ENCODE results near the gene KRTAP5-7.

KRTAP5-7 gene

GRCh38 chr11:71542879-71543777, 16.1 kb downstream of the KRTAP5-7 start:
- Histone ChIP-seq H3K9ac (ENCODE audit: low read depth in 1 of 2, low read length in 2 of 2) (no peak overlapping the region), H3K27ac (ENCODE audit: low read depth, low read length) (no peak overlapping the region), H3K9me3 (ENCODE audit: control insufficient read depth in 1 of 2, low read length in 2 of 2) (no peaks in the 10 kb centered on the region), H3K4me1 (ENCODE audit: control insufficient read depth in 1 of 2, insufficient read depth in 2 of 2, low read length in 2 of 2) (peaks cover 0 to 3% of the 10 kb centered on the region in 2 donors), H3K4me3 (ENCODE audit: low read depth in 1 of 2, low read length in 2 of 2) (no peak overlapping the region), H3K36me3 (ENCODE audit: control insufficient read depth in 1 of 2, insufficient read depth in 2 of 2, low read length in 2 of 2) (no peaks in the 10 kb centered on the region), H3K27me3 (ENCODE audit: control insufficient read depth in 1 of 2, insufficient read depth in 2 of 2, low read length in 2 of 2) (no peaks in the 10 kb centered on the region)

- H3K4me3 ChIP-seq (ENCODE audit: low read depth in 1 of 2, low read length in 2 of 2): no peak overlapping the region
- no peaks in the 10 kb centered on the region for H3K27me3 ChIP-seq (ENCODE audit: control insufficient read depth in 1 of 2, insufficient read depth in 2 of 2, low read length in 2 of 2)
- no peak overlapping the region for H3K27ac ChIP-seq (ENCODE audit: low read depth, low read length)
- H3K9ac ChIP-seq (ENCODE audit: low read depth in 1 of 2, low read length in 2 of 2): no peak overlapping the region
- H3K9me3 ChIP-seq (ENCODE audit: control insufficient read depth in 1 of 2, low read length in 2 of 2): no peaks in the 10 kb centered on the region
- no peaks in the 10 kb centered on the region for H3K36me3 ChIP-seq (ENCODE audit: control insufficient read depth in 1 of 2, insufficient read depth in 2 of 2, low read length in 2 of 2)
- peaks cover 0 to 3% of the 10 kb centered on the region in 2 donors for H3K4me1 ChIP-seq (ENCODE audit: control insufficient read depth in 1 of 2, insufficient read depth in 2 of 2, low read length in 2 of 2)
These were observed 16.8 kb downstream of the KRTAP5-7 start for GRCh38 chr11:71543866-71544265.

DNA sequence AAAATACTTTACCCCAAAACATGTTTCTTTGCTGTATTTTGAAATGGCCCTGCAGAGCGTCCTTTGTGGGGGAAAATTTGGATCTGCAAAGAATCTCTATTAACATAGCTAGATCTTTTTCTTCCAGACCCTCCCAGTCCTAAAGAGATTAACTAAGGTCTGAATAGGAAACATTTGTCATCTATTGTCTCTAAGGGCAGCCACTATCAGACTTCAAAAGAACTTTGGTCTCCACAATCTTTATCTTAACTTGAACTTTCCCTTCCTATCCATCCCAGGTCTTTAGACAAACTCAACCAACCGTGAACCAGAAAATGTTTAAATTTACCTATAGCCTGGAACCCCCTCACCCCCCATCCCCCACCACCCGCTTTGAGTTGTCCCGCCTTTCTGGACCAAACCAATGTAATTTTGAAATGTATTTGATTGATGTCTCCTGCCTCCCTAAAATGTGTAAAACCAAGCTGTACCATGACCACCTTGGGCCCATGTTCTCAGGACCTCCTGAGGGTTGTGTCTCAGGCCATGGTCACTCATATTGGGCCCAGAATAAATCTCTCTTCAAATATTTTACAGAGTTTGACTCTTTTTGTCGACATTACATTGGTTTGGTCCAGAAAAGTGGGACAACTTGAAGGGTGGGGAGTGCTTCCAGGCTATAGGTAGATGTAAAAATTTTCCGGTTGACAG, 17.6 kb downstream of the KRTAP5-7 start:
- H3K9me3 ChIP-seq (ENCODE audit: control insufficient read depth in 1 of 2, low read length in 2 of 2): no peaks in the 10 kb centered on the region
- no peak overlapping the region for H3K9ac ChIP-seq (ENCODE audit: low read depth in 1 of 2, low read length in 2 of 2)
- H3K27me3 ChIP-seq (ENCODE audit: control insufficient read depth in 1 of 2, insufficient read depth in 2 of 2, low read length in 2 of 2): peaks cover 0 to 1% of the 10 kb centered on the region in 2 donors
- H3K4me1 ChIP-seq (ENCODE audit: control insufficient read depth in 1 of 2, insufficient read depth in 2 of 2, low read length in 2 of 2): peaks cover 0 to 3% of the 10 kb centered on the region in 2 donors
- no peak overlapping the region for H3K4me3 ChIP-seq (ENCODE audit: low read depth in 1 of 2, low read length in 2 of 2)
- H3K27ac ChIP-seq (ENCODE audit: low read depth, low read length): no peak overlapping the region
- no peaks in the 10 kb centered on the region for H3K36me3 ChIP-seq (ENCODE audit: control insufficient read depth in 1 of 2, insufficient read depth in 2 of 2, low read length in 2 of 2)

DNA sequence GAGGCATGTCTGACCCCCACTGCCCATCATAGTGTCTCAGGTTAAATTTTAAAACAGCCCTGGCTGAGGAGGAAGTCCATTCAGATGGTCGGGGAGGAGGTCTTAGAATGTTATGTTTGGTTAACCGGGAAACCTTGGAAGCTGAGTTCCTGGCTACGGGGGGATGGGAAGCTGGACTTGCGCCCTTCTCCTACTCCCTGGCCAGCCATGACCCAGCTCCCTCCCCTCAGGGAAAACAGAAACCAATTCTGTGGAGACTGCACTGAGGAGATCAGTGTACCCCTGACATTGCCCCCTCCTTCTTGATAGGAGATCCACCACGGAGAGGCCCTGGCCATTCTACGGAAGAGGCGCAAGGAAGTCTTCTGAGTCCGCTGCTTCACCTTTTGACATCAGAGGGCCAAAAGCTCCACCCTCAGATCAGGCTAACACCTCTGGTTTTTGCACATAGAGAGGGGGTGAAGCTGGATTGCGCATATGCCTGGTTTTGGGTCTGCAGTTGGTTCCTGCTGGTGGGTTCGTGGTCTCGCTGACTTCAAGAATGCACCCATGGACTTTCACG, 18.4 kb downstream of the KRTAP5-7 start:
- Histone ChIP-seq H3K9ac (ENCODE audit: low read depth in 1 of 2, low read length in 2 of 2) (no peak overlapping the region), H3K4me1 (ENCODE audit: control insufficient read depth in 1 of 2, insufficient read depth in 2 of 2, low read length in 2 of 2) (peaks cover 0 to 3% of the 10 kb centered on the region in 2 donors), H3K9me3 (ENCODE audit: control insufficient read depth in 1 of 2, low read length in 2 of 2) (no peaks in the 10 kb centered on the region), H3K4me3 (ENCODE audit: low read depth in 1 of 2, low read length in 2 of 2) (no peak overlapping the region), H3K27me3 (ENCODE audit: control insufficient read depth in 1 of 2, insufficient read depth in 2 of 2, low read length in 2 of 2) (peaks cover 0 to 4% of the 10 kb centered on the region in 2 donors), H3K27ac (ENCODE audit: low read depth, low read length) (no peak overlapping the region), H3K36me3 (ENCODE audit: control insufficient read depth in 1 of 2, insufficient read depth in 2 of 2, low read length in 2 of 2) (no peaks in the 10 kb centered on the region)

- Histone ChIP-seq H3K4me3 (ENCODE audit: low read depth in 1 of 2, low read length in 2 of 2) (no peak within 1 kb of the TSS), H3K4me1 (ENCODE audit: control insufficient read depth in 1 of 2, insufficient read depth in 2 of 2, low read length in 2 of 2) (peaks cover 0 to under 1% of the 10 kb centered on the region in 2 donors), H3K36me3 (ENCODE audit: control insufficient read depth in 1 of 2, insufficient read depth in 2 of 2, low read length in 2 of 2) (no peaks in the 10 kb centered on the region), H3K9me3 (ENCODE audit: control insufficient read depth in 1 of 2, low read length in 2 of 2) (no peaks in the 10 kb centered on the region), H3K27ac (ENCODE audit: low read depth, low read length) (no peak within 1 kb of the TSS), H3K9ac (ENCODE audit: low read depth in 1 of 2, low read length in 2 of 2) (no peak within 1 kb of the TSS), H3K27me3 (ENCODE audit: control insufficient read depth in 1 of 2, insufficient read depth in 2 of 2, low read length in 2 of 2) (peaks cover 0 to 4% of the 10 kb centered on the region in 2 donors)
These were observed 21.1 kb downstream of the KRTAP5-7 start, which contains the start of gene KRTAP5-9 for GRCh38 chr11:71548120-71548519. KRTAP5-9 (plus strand) TSS chr11:71548420; CDS start chr11:71548658, 238 bp downstream.

DNA sequence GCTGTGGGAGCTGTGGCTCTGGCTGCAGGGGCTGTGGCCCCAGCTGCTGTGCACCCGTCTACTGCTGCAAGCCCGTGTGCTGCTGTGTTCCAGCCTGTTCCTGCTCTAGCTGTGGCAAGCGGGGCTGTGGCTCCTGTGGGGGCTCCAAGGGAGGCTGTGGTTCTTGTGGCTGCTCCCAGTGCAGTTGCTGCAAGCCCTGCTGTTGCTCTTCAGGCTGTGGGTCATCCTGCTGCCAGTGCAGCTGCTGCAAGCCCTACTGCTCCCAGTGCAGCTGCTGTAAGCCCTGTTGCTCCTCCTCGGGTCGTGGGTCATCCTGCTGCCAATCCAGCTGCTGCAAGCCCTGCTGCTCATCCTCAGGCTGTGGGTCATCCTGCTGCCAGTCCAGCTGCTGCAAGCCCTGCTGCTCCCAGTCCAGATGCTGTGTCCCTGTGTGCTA, 21.7 kb downstream of the KRTAP5-7 start:
- peaks cover 0 to 4% of the 10 kb centered on the region in 2 donors for H3K27me3 ChIP-seq (ENCODE audit: control insufficient read depth in 1 of 2, insufficient read depth in 2 of 2, low read length in 2 of 2)
- no peak overlapping the region for H3K4me3 ChIP-seq (ENCODE audit: low read depth in 1 of 2, low read length in 2 of 2)
- no peaks in the 10 kb centered on the region for H3K36me3 ChIP-seq (ENCODE audit: control insufficient read depth in 1 of 2, insufficient read depth in 2 of 2, low read length in 2 of 2)
- no peaks in the 10 kb centered on the region for H3K4me1 ChIP-seq (ENCODE audit: control insufficient read depth in 1 of 2, insufficient read depth in 2 of 2, low read length in 2 of 2)
- H3K9me3 ChIP-seq (ENCODE audit: control insufficient read depth in 1 of 2, low read length in 2 of 2): no peaks in the 10 kb centered on the region
- H3K27ac ChIP-seq (ENCODE audit: low read depth, low read length): no peak overlapping the region
- no peak overlapping the region for H3K9ac ChIP-seq (ENCODE audit: low read depth in 1 of 2, low read length in 2 of 2)

DNA sequence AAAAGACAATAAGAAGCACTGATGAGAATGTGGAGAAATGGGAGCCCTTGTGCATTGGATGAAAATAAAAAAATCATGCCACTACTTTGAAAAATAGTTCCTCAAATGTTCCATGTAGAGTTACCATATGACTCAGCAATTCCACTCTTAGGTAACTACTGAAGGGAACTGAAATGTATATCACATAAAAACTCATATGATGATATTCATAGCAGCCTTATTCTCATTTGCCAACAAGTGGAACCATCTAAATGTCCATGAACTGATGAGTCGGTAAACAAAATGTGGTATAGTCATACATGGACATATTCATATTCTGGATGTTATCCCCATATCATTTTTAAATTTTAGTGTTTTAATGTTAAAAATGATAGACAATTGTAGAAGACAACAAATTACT, 24.6 kb downstream of the KRTAP5-7 start:
- Histone ChIP-seq H3K27me3 (ENCODE audit: control insufficient read depth in 1 of 2, insufficient read depth in 2 of 2, low read length in 2 of 2) (peaks cover 0 to 4% of the 10 kb centered on the region in 2 donors), H3K4me3 (ENCODE audit: low read depth in 1 of 2, low read length in 2 of 2) (no peak overlapping the region), H3K36me3 (ENCODE audit: control insufficient read depth in 1 of 2, insufficient read depth in 2 of 2, low read length in 2 of 2) (no peaks in the 10 kb centered on the region), H3K4me1 (ENCODE audit: control insufficient read depth in 1 of 2, insufficient read depth in 2 of 2, low read length in 2 of 2) (no peaks in the 10 kb centered on the region), H3K9ac (ENCODE audit: low read depth in 1 of 2, low read length in 2 of 2) (no peak overlapping the region), H3K27ac (ENCODE audit: low read depth, low read length) (no peak overlapping the region), H3K9me3 (ENCODE audit: control insufficient read depth in 1 of 2, low read length in 2 of 2) (no peaks in the 10 kb centered on the region)

DNA sequence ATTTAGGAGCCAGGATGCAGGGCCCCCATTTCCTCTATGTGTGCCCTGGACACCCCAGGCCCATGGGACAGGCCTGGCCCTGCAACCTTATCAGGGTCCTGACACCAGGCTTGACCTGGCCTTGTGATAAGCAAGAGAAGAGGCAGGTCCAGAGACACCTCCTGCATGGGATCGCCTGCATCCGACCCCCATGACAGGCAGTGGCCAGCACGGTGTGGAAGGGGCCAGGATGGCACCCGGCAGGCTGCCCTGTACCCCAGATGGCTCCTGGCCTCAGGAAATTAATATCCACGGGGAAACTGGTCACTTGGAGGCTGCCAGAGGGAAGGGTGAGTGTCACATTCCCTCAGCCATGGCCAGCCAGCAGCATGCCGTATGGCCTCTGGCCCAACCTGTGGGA, 27.9 kb downstream of the KRTAP5-7 start:
- no peak overlapping the region for H3K9ac ChIP-seq (ENCODE audit: low read depth in 1 of 2, low read length in 2 of 2)
- no peaks in the 10 kb centered on the region for H3K9me3 ChIP-seq (ENCODE audit: control insufficient read depth in 1 of 2, low read length in 2 of 2)
- no peak overlapping the region for H3K4me3 ChIP-seq (ENCODE audit: low read depth in 1 of 2, low read length in 2 of 2)
- H3K4me1 ChIP-seq (ENCODE audit: control insufficient read depth in 1 of 2, insufficient read depth in 2 of 2, low read length in 2 of 2): no peaks in the 10 kb centered on the region
- no peaks in the 10 kb centered on the region for H3K27me3 ChIP-seq (ENCODE audit: control insufficient read depth in 1 of 2, insufficient read depth in 2 of 2, low read length in 2 of 2)
- H3K36me3 ChIP-seq (ENCODE audit: control insufficient read depth in 1 of 2, insufficient read depth in 2 of 2, low read length in 2 of 2): no peaks in the 10 kb centered on the region
- no peak overlapping the region for H3K27ac ChIP-seq (ENCODE audit: low read depth, low read length)

DNA sequence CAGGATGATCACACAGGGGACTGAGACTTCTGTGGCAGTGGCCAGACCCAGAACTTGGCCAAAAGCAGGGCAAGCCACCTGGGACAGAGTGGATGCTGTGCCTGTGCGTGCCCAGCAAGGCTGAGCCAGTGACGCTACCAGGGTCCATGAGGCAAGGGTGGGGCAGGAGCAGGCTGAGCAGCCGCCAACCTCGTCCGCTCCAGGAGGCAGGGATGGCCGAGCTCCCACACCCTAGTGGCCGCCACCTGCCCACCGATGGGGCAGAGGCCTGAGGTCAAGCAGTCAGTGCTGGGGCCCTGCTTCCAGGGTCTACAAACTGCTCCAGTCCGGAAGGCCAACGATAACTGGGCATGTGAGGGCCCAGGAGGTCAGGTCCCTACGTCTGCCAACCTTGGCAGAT, 28.4 kb downstream of the KRTAP5-7 start:
- H3K4me3 ChIP-seq (ENCODE audit: low read depth in 1 of 2, low read length in 2 of 2): no peak overlapping the region
- H3K36me3 ChIP-seq (ENCODE audit: control insufficient read depth in 1 of 2, insufficient read depth in 2 of 2, low read length in 2 of 2): no peaks in the 10 kb centered on the region
- H3K9me3 ChIP-seq (ENCODE audit: control insufficient read depth in 1 of 2, low read length in 2 of 2): no peaks in the 10 kb centered on the region
- no peak overlapping the region for H3K27ac ChIP-seq (ENCODE audit: low read depth, low read length)
- H3K9ac ChIP-seq (ENCODE audit: low read depth in 1 of 2, low read length in 2 of 2): no peak overlapping the region
- no peaks in the 10 kb centered on the region for H3K27me3 ChIP-seq (ENCODE audit: control insufficient read depth in 1 of 2, insufficient read depth in 2 of 2, low read length in 2 of 2)
- H3K4me1 ChIP-seq (ENCODE audit: control insufficient read depth in 1 of 2, insufficient read depth in 2 of 2, low read length in 2 of 2): no peaks in the 10 kb centered on the region

DNA sequence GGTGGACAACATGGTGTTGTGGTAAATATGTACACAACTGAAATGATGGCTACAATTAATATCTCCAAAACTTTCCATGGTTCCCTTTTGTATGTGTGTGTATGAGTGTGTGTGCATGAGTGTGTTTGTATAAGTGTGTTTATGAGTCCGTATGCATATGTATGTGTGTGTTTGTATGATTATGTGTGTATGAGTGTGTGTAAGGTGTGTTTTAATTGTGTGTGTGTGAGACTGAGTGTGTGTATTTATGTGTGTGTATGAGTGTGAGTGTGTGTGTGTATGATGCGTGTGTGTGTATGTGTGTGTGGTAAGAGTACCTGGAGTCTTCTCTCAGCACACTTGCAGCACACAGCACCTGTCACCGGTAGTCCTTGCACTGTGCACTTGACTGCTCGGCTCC, 29.0 kb downstream of the KRTAP5-7 start:
- H3K27me3 ChIP-seq (ENCODE audit: control insufficient read depth in 1 of 2, insufficient read depth in 2 of 2, low read length in 2 of 2): no peaks in the 10 kb centered on the region
- H3K9ac ChIP-seq (ENCODE audit: low read depth in 1 of 2, low read length in 2 of 2): no peak overlapping the region
- no peaks in the 10 kb centered on the region for H3K4me1 ChIP-seq (ENCODE audit: control insufficient read depth in 1 of 2, insufficient read depth in 2 of 2, low read length in 2 of 2)
- H3K9me3 ChIP-seq (ENCODE audit: control insufficient read depth in 1 of 2, low read length in 2 of 2): no peaks in the 10 kb centered on the region
- no peaks in the 10 kb centered on the region for H3K36me3 ChIP-seq (ENCODE audit: control insufficient read depth in 1 of 2, insufficient read depth in 2 of 2, low read length in 2 of 2)
- no peak overlapping the region for H3K27ac ChIP-seq (ENCODE audit: low read depth, low read length)
- no peak overlapping the region for H3K4me3 ChIP-seq (ENCODE audit: low read depth in 1 of 2, low read length in 2 of 2)
